Naive thymus-derived CD4-positive, alpha-beta T cell (primary cell): ENCODE measurements around the gene TSHZ1. TPM values are rescaled to one million over a fixed set of nuclear protein-coding genes. Genes with fewer than 3 reads are reported as not detected.

Source experiments
- ATAC-seq: fragments of 150-1000 bp; cut with Tn5 transposase; 2 replicates; pipeline ENCODE4 v1.10.0; 2021; ENCODE audit warnings: mild to moderate bottlenecking, moderate library complexity
- CTCF ChIA-PET: fragments of 350-600 bp; sonication (Branson Sonifier 250); formaldehyde crosslinking; loops from one replicate; lab custom pipeline; 2021; ENCODE audit warnings: antibody characterized with exemption; lab: Charles Lee
- POLR2A ChIA-PET: fragments of 350-600 bp; sonication (Branson Sonifier 250); formaldehyde crosslinking; loops from one replicate; lab custom pipeline; 2021; ENCODE audit warnings: antibody characterized with exemption, inconsistent platforms; lab: Charles Lee
- DNase-seq, 9 donors: peaks; one replicate each; pipeline versions ENCODE4 v3.0.0 to v3.0.0-alpha.2; 2020 to 2022; ENCODE audit warnings: mixed read lengths in 1 of 9
- H3K27ac ChIP-seq: one replicate; pipeline ENCODE4 v1.7.0; 2013; ENCODE audit warnings: mild to moderate bottlenecking, low read depth, low read length, moderate library complexity
- H3K27me3 ChIP-seq, 2 donors: one replicate each; pipeline ENCODE4 v1.7.0; 2013; ENCODE audit warnings: low read length in 2 of 2, mild to moderate bottlenecking in 2 of 2, moderate library complexity in 2 of 2; ENCODE audit not compliant: control insufficient read depth in 2 of 2, insufficient read depth in 2 of 2
- H3K36me3 ChIP-seq, 3 experiments: 1 replicate in 2 of 3; 2 replicates in 1 of 3; pipeline ENCODE4 v1.7.0; 2013; ENCODE audit warnings: low read length in 3 of 3, mild to moderate bottlenecking in 3 of 3, moderate library complexity in 1 of 3; ENCODE audit not compliant: insufficient read depth in 3 of 3, control insufficient read depth in 2 of 3
- H3K4me1 ChIP-seq, 2 donors: one replicate each; pipeline ENCODE4 v1.7.0; 2013; ENCODE audit warnings: low read length in 2 of 2, mild to moderate bottlenecking in 2 of 2, moderate library complexity in 1 of 2; ENCODE audit not compliant: control insufficient read depth in 2 of 2, insufficient read depth in 2 of 2
- H3K4me3 ChIP-seq: 2 replicates; pipeline ENCODE4 v1.7.0; 2013; ENCODE audit warnings: mild to moderate bottlenecking, low read length
- H3K9me3 ChIP-seq, 3 experiments: 1 replicate in 2 of 3; 2 replicates in 1 of 3; pipeline ENCODE4 v1.7.0; 2013; ENCODE audit warnings: low read length in 3 of 3; ENCODE audit not compliant: control insufficient read depth in 2 of 3
- H3K27ac Mint-ChIP-seq, 9 donors: one replicate each; pipeline ENCODE4 v1.8.0; 2020 to 2022; ENCODE audit warnings: mixed read lengths in 9 of 9, mild to moderate bottlenecking in 8 of 9, moderate library complexity in 5 of 9, inconsistent platforms in 2 of 9
- H3K27me3 Mint-ChIP-seq, 5 donors: one replicate each; pipeline ENCODE4 v1.8.0; 2021 to 2022; ENCODE audit warnings: mixed read lengths in 5 of 5, mild to moderate bottlenecking in 1 of 5
- H3K36me3 Mint-ChIP-seq, 5 donors: one replicate each; pipeline ENCODE4 v1.8.0; 2020 to 2022; ENCODE audit warnings: mixed read lengths in 5 of 5, mild to moderate bottlenecking in 3 of 5, inconsistent platforms in 1 of 5
- H3K4me1 Mint-ChIP-seq, 7 donors: one replicate each; pipeline ENCODE4 v1.8.0; 2020 to 2022; ENCODE audit warnings: mixed read lengths in 7 of 7, mild to moderate bottlenecking in 3 of 7, inconsistent platforms in 1 of 7
- H3K4me3 Mint-ChIP-seq, 10 donors: one replicate each; pipeline ENCODE4 v1.8.0; 2020 to 2022; ENCODE audit warnings: mild to moderate bottlenecking in 10 of 10, mixed read lengths in 10 of 10, moderate library complexity in 6 of 10, inconsistent platforms in 2 of 10
- H3K9me3 Mint-ChIP-seq, 11 donors: one replicate each; pipeline ENCODE4 v1.8.0; 2020 to 2022; ENCODE audit warnings: mixed read lengths in 11 of 11, mild to moderate bottlenecking in 4 of 11, inconsistent platforms in 1 of 11, moderate library complexity in 1 of 11
- intact Hi-C, 2 donors: fragments of 100-400 bp; cut with micrococcal nuclease; formaldehyde crosslinking; loops; one replicate each; pipeline ENCODE4 v1.15.1; 2023
- polyA plus RNA-seq, 2 donors: library from polyadenylated mRNA; unstranded; fragments of 300-500 nt; fragmentation: Illumina TruSeq; gene quantifications; one replicate each; pipeline ENCODE4 v1.2.3, GENCODE V29; 2021
- total RNA-seq, 6 experiments: library from RNA in 5 of 6; stranded (reverse) in 5 of 6; gene quantifications; 1 replicate in 5 of 6; 2 replicates in 1 of 6; pipeline ENCODE4 v1.2.3 and lab custom pipeline; 2021 to 2026

TSHZ1 gene
- total and polyA plus RNA-seq, 7 experiments from 2014 or later = 4.5 to 33.5 (median 23.4) TPM

- H3K36me3 ChIP-seq = no peaks in the 10 kb centered on the region
- H3K4me1 Mint-ChIP-seq = peaks cover 41 to 94% (median 87%) of the 10 kb centered on the region in 7 donors
- H3K9me3 Mint-ChIP-seq = peaks cover 0 to 5% (median 0%) of the 10 kb centered on the region in 11 donors
- peak overlapping the region; percentile 86 to 93 (median 90) for H3K4me3 Mint-ChIP-seq
- no peaks in the 10 kb centered on the region for H3K27me3 Mint-ChIP-seq
- intact Hi-C loops = loop anchor here (5.0 to 10.0 kb wide), 3 partner anchors 351 to 616 kb away; no protein-coding TSS in a partner anchor
- peaks cover 0 to 8% (median 0%) of the 10 kb centered on the region in 3 experiments for H3K9me3 ChIP-seq
- POLR2A ChIA-PET = interaction anchor here (0.7 to 2.1 kb wide), 6 partner anchors 18 to 619 kb away, joined by 3 to 14 read pairs (median 4); partner anchors contain the start of gene TSHZ1
- H3K27ac Mint-ChIP-seq = peak overlapping the region; percentile 91 to 99 (median 96)
- no peaks in the 10 kb centered on the region for H3K36me3 Mint-ChIP-seq
- no peaks in the 10 kb centered on the region for H3K27me3 ChIP-seq
- H3K4me1 ChIP-seq = peaks cover 31 to 47% of the 10 kb centered on the region in 2 donors
- DNase-seq (no peak), ATAC-seq (no peak)
- H3K4me3 ChIP-seq = peak overlapping the region; percentile 43
- H3K27ac ChIP-seq = peak overlapping the region; percentile 82
- CTCF ChIA-PET = no interaction called here
Measured at GRCh38 chr18:75248426-75249174, 38.0 kb downstream of the TSHZ1 start.

DNA sequence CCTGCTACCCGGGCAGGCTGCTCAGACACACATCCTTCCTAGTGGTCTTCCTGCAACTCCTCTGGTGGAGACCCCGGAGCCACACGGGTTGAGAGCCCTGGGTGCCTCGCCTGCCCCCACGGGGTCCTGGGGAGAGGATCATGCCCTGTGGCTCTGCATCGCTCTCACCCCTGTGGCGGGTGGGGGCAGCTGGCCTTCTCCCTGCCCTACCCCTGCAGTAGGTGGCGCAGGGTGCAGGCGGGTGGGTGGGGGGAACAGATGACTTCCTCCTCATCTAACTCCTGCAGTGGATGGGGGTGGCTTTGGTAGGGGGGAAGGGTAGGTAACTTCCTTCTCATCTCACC is 38.5 kb downstream of the TSHZ1 start:
- peaks cover 31 to 47% of the 10 kb centered on the region in 2 donors for H3K4me1 ChIP-seq
- Mint-ChIP-seq H3K4me1 (peaks cover 40 to 94% (median 87%) of the 10 kb centered on the region in 7 donors), H3K4me3 (peak overlapping the region in 7 of 10 donors; percentile 18 to 92 (median 47)), H3K27ac (peak overlapping the region; percentile 1 to 99 (median 96)), H3K36me3 (no peaks in the 10 kb centered on the region), H3K27me3 (no peaks in the 10 kb centered on the region), H3K9me3 (peaks cover 0 to 5% (median 0%) of the 10 kb centered on the region in 11 donors)
- ATAC-seq (no peak), DNase-seq (no peak)
- ChIA-PET POLR2A (interaction anchor here (1.8 to 2.1 kb wide), 2 partner anchors 33 to 39 kb away, joined by 7 to 14 read pairs; partner anchors contain the start of gene TSHZ1), CTCF (no interaction called here)
- H3K4me3 ChIP-seq = no peak overlapping the region
- peak overlapping the region; percentile 82 for H3K27ac ChIP-seq
- no peaks in the 10 kb centered on the region for H3K36me3 ChIP-seq
- intact Hi-C loops = loop anchor here (5.0 to 10.0 kb wide), 3 partner anchors 352 to 617 kb away; no protein-coding TSS in a partner anchor
- no peaks in the 10 kb centered on the region for H3K27me3 ChIP-seq
- H3K9me3 ChIP-seq = peaks cover 0 to 8% (median 0%) of the 10 kb centered on the region in 3 experiments

- Mint-ChIP-seq H3K4me1 (peaks cover 40 to 94% (median 87%) of the 10 kb centered on the region in 7 donors), H3K27me3 (no peaks in the 10 kb centered on the region), H3K4me3 (peak overlapping the region in 7 of 10 donors; percentile 26 to 92 (median 51)), H3K9me3 (peaks cover 0 to 5% (median 0%) of the 10 kb centered on the region in 11 donors), H3K36me3 (no peaks in the 10 kb centered on the region), H3K27ac (peak overlapping the region; percentile 57 to 99 (median 88))
- Histone ChIP-seq H3K27me3 (no peaks in the 10 kb centered on the region), H3K4me3 (no peak overlapping the region), H3K36me3 (no peaks in the 10 kb centered on the region), H3K4me1 (peaks cover 36 to 46% of the 10 kb centered on the region in 2 donors), H3K9me3 (peaks cover 0 to 8% (median 0%) of the 10 kb centered on the region in 3 experiments), H3K27ac (peak overlapping the region; percentile 82)
- peak; percentile 18 for ATAC-seq
- ChIA-PET POLR2A (interaction anchor here (1.2 kb wide), 1 partner anchor 39 kb away, joined by 4 read pairs; the partner anchor contains the start of gene TSHZ1), CTCF (no interaction called here)
- peak in 1 of 9 donors; percentile 12 for DNase-seq
- intact Hi-C loops = loop anchor here (5.0 to 10.0 kb wide), 3 partner anchors 353 to 618 kb away; no protein-coding TSS in a partner anchor
Measured at GRCh38 chr18:75249672-75250470, 39.3 kb downstream of the TSHZ1 start.

- H3K4me1 Mint-ChIP-seq = peaks cover 37 to 94% (median 87%) of the 10 kb centered on the region in 7 donors
- peak overlapping the region in 1 of 10 donors; percentile 92 for H3K4me3 Mint-ChIP-seq
- intact Hi-C loops = no loop called here
- H3K27ac ChIP-seq = no peak overlapping the region
- H3K36me3 ChIP-seq = no peaks in the 10 kb centered on the region
- peaks cover 0 to 8% (median 0%) of the 10 kb centered on the region in 3 experiments for H3K9me3 ChIP-seq
- H3K27me3 ChIP-seq = no peaks in the 10 kb centered on the region
- H3K27me3 Mint-ChIP-seq = no peaks in the 10 kb centered on the region
- peaks cover 0 to 5% (median 0%) of the 10 kb centered on the region in 11 donors for H3K9me3 Mint-ChIP-seq
- ATAC-seq (no peak), DNase-seq (no peak)
- peak overlapping the region in 5 of 9 donors; percentile 57 to 98 (median 82) for H3K27ac Mint-ChIP-seq
- peaks cover 33 to 40% of the 10 kb centered on the region in 2 donors for H3K4me1 ChIP-seq
- POLR2A ChIA-PET = interaction anchor here (1.2 kb wide), 1 partner anchor 40 kb away, joined by 4 read pairs; the partner anchor contains the start of gene TSHZ1
- no peak overlapping the region for H3K4me3 ChIP-seq
- H3K36me3 Mint-ChIP-seq = no peaks in the 10 kb centered on the region
- CTCF ChIA-PET = no interaction called here
Measured at GRCh38 chr18:75250471-75250821, 39.8 kb downstream of the TSHZ1 start.

DNA sequence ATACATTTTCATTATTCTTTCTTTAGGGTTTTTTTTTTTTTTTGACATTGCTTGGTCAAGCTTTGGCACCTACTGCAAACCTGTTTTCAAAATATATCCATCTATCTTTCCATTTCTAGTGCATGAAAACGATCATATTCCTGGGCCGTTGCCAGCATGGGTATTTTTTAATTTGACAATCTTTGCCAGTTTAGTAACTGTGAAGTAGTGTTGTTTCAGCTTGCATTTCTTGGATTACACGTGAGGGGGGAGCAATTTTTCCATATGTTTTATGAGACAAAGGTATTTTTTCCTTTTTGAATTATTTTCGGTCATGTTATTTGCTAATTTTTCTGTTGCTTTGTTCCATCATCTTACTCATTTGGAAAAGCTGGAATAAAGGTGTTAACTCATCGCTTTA is 40.9 kb downstream of the TSHZ1 start:
- Histone ChIP-seq H3K4me1 (peaks cover 25 to 30% of the 10 kb centered on the region in 2 donors), H3K36me3 (no peaks in the 10 kb centered on the region), H3K4me3 (no peak overlapping the region), H3K27me3 (no peaks in the 10 kb centered on the region), H3K9me3 (peaks cover 0 to 8% (median 0%) of the 10 kb centered on the region in 3 experiments), H3K27ac (no peak overlapping the region)
- ATAC-seq (no peak), DNase-seq (no peak)
- Mint-ChIP-seq H3K27me3 (no peaks in the 10 kb centered on the region), H3K36me3 (no peaks in the 10 kb centered on the region), H3K4me3 (peak overlapping the region in 1 of 10 donors; percentile 27), H3K9me3 (peaks cover 0 to 5% (median 0%) of the 10 kb centered on the region in 11 donors), H3K27ac (peak overlapping the region in 7 of 9 donors; percentile 1 to 76 (median 60)), H3K4me1 (peaks cover 31 to 94% (median 87%) of the 10 kb centered on the region in 7 donors)
- ChIA-PET POLR2A (interaction anchor here (0.6 to 1.2 kb wide), 2 partner anchors 41 to 59 kb away, joined by 3 to 4 read pairs; partner anchors contain the start of gene TSHZ1), CTCF (interaction anchor here (0.6 kb wide), 1 partner anchor 478 kb away, joined by 4 read pairs; no protein-coding TSS in a partner anchor)
- intact Hi-C loops = no loop called here

DNA sequence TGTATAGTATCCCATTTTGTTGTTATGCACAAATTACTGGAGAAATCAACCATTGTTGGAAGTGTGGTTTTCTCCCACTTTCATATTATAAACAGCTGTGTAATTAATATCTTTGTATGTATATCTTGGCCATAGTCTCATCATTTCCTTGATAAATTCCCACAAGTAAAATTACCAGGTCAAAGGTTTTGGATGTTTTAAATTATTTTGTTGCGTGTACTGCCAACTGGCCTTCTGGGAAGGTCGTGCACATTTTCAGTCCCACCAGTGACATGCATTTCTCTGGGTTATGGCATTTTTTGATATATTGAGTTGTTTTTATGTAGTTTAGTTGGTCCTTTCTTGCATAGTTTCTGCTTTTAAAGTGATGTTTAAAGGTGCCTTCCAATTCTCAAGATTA is 41.5 kb downstream of the TSHZ1 start:
- Mint-ChIP-seq H3K4me3 (no peak overlapping the region), H3K9me3 (peaks cover 0 to 5% (median 0%) of the 10 kb centered on the region in 11 donors), H3K4me1 (peaks cover 26 to 95% (median 88%) of the 10 kb centered on the region in 7 donors), H3K36me3 (no peaks in the 10 kb centered on the region), H3K27me3 (no peaks in the 10 kb centered on the region), H3K27ac (peak overlapping the region in 4 of 9 donors; percentile 1 to 75 (median 74))
- no peaks in the 10 kb centered on the region for H3K36me3 ChIP-seq
- no peak overlapping the region for H3K4me3 ChIP-seq
- no peak for DNase-seq
- ChIA-PET CTCF (no interaction called here), POLR2A (no interaction called here)
- no peaks in the 10 kb centered on the region for H3K27me3 ChIP-seq
- intact Hi-C loops = no loop called here
- no peak for ATAC-seq
- peaks cover 19 to 24% of the 10 kb centered on the region in 2 donors for H3K4me1 ChIP-seq
- H3K9me3 ChIP-seq = peaks cover 0 to 8% (median 0%) of the 10 kb centered on the region in 3 experiments
- H3K27ac ChIP-seq = no peak overlapping the region
